Measurements from ENCODE around the gene RSAD1.
"Not testable (repeated sequence)": the region's sequence is repeated elsewhere in the genome, so short reads cannot be mapped to it uniquely, and the experiment has no call there.

Gene RSAD1

GRCh38 chr17:50458701-50459676 lies 19.7 kb upstream of the RSAD1 start:
- no peak for DNase-seq

DNA sequence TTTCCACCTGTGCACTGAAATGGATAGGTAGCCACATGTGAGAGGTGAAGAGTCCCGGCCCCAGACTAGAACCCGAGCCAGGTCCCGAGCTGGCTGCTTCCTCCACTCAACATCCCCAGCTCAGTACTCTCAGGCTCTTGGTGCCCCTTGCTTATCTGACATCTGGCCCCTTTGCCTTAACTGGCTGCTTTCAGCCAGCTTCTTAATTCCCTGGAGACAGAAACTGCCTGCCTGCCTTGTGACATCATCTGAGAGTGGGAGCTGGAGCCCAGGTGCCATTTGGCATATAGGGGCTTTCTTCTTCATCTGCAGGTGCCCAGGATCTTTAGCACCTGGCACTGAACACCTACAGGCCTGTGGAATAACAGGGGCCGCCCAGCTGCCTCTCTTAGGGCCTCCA lies 18.9 kb upstream of the RSAD1 start:
- DNase-seq, result no peak

GRCh38 chr17:50460831-50461526 lies 17.7 kb upstream of the RSAD1 start:
- DNase-seq, result no peak

DNA sequence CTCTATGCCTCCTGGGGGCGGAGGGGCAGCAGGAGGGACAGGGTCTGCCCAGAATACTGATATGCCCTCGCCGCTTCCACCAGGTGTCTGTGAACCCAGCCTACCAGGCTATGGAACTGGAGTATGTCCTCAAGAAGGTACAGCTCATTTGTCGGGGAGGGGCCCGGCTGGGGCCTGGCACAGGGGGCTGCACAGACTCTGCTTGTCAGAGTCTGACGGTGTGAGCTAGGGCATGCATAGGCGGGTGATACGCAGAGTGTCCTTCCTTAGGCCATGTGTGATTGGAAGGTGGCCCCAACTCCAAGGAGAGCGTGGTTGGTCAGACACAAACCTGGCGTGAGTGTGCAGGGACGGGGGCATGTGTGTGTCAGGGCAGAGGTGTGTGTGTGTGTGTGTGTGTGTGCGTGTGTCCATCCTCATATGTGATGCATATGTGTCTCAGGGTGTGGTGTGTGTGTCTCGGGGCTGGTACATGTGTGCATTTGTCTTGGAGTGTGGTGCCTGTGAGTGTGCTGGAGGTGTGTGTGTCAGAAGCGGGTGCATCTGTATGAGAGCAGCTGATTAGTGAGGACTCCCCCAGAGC lies 17.0 kb upstream of the RSAD1 start:
- DNase-seq, result no peak

- no peak for DNase-seq
Measured at GRCh38 chr17:50462446-50462845, 16.2 kb upstream of the RSAD1 start.

DNA sequence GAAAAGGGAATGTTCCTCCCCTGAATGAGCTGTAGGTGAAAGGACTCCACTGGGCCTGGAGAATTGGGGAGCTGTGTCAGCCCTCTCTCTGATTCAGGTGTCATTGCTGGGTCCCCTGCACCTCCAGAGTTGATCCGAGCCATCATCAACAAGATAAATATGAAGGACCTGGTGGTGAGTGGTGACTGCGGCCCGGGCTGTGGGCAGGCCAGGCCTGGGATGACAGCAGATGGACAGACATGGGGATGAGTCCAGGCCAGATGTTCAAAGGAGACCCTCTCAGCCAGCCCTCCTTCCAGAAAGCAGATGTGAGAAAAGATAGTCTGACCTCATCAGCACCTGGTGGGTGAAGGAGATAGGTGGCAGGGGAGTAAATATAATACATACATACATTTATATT lies 14.5 kb upstream of the RSAD1 start:
- DNase-seq, result no peak

GRCh38 chr17:50464736-50465135 lies 13.9 kb upstream of the RSAD1 start:
- no peak for DNase-seq

GRCh38 chr17:50465171-50465570 lies 13.5 kb upstream of the RSAD1 start:
- DNase-seq, result no peak

DNA sequence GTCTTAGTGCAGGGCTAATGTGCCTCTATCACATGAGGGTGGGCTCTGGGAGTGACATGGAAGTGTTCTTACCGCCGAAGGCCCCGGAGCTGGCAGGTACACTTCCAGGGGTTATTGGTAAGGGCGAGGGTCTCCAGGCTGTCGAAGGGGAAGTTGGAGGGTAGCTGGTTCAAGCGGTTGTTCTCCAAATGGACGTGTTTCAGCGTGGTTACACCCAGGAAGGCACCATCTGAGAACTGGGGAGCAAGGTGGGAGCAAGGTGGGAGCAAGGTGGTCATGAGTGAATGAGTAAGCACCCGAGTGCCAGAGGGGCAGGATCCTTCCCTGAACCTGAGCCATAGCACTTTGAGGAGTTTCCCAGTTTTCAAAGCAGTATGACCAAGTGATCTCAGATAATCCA lies 13.0 kb upstream of the RSAD1 start:
- no peak for DNase-seq

GRCh38 chr17:50466371-50467113 lies 12.1 kb upstream of the RSAD1 start:
- DNase-seq, result no peak

DNA sequence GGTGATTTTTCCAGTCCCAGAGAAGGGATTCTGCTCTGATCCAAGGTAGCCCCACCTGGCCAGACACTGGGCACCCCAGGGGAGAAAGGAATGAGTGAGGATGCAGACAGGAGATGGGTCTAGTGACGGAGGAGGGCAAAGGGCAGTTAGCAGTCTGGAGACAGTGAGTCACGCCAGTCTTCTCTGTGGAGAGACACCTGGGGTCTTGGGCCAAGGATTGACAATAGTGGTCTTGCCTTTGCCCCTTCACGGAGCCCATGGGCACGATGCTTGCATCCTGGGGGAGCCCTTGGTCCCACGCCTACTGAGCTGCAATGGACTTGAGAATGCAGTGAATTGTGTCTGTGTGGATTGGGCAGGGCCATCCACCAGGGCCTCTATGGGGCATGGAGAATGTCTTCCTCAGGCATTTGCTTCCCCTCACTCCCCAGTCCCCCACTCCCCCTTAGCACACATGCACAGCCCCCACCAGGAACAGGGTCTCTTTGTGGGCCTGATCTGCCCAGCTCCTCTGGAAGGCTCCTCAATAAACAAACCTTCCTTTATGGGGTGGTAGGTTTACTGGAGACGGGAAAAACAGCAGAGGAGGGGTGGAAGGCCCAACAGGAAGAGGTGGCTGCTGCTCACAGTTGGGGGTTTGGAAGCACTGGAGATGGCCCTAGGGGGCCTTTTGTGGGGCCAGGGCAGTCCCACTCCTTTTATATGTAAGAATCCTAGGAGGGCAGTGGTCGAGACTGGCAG lies 11.4 kb upstream of the RSAD1 start:
- DNase-seq, result no peak

- DNase-seq, result no peak
Measured at GRCh38 chr17:50467855-50468303, 10.8 kb upstream of the RSAD1 start.

DNA sequence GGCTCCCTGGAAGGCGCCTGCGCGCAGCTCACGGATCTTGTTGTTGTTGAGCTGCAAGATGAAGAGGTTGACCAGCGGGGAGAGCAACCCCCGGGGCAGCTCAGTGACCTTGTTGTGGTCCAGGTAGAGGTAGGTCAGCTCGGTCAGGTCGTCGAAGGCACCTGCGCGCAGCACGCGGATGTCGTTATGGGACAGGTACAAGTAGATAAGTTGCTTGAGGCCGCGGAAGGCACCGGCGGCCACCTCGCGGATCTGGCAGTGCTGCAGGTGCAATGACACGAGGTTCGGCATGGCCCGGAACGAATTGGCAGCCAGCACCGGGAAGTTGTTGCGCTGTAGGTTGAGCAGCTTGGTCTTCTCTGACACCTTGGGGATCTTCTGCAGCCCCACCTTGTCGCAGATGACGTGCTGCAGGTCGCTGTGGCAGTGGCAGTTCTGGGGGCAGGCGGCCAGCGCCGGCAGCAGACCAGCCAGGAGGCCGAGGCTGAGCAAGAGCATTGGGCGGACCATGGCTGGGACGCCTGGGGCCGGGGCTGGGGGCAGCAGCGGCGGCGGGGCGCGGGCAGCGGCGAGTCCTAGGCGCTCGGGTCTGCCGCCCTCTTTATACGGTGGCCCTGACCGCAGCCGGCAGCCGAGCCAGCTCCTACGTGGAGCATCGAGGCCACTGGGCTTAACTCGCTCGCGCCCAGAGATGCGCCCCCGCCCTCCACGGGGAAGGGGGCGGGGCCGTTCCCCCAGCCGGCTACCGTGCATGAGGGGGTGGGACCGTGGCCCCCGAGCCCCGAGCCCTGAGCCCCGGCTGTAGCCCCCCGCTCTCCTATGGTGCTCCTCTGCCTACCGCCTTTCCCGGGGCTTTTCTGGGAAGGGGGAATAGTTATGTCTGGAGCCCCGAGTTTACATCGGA lies 10.1 kb upstream of the RSAD1 start, which contains the start of gene CHAD:
Gene CHAD, minus strand, starts transcription at position 577 of the 904 bp plus-strand sequence. Its CDS starts 67 bp downstream, at position 510.
- no peak for DNase-seq

DNA sequence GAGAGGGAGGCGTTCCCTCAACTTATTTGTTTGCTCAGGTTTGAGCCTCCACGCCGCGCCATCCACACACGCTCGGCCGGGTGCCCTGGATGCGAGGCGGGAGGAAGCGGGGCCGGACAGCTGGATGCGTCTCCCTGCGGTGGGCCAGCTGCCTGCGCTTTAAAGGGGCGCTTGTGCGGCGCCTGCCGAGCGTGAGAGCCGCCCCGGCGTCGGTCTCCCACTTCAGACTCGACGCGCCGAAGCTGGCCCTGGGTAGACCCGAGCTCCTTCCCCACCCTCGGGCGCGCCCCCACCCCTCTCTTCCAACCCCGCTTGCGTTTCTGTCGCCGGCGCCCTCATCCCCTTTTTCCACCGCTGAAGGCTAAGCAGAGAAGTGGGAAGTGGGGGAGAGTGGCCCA lies 9.5 kb upstream of the RSAD1 start:
- no peak for DNase-seq

GRCh38 chr17:50469671-50470305 lies 8.9 kb upstream of the RSAD1 start:
- no peak for DNase-seq

GRCh38 chr17:50470426-50470825 lies 8.2 kb upstream of the RSAD1 start:
- no peak for DNase-seq

GRCh38 chr17:50471009-50471905 lies 7.4 kb upstream of the RSAD1 start:
- peak; percentile 76 to 80 for DNase-seq

- no peak for DNase-seq
Measured at GRCh38 chr17:50472286-50472685, 6.4 kb upstream of the RSAD1 start.

- DNase-seq, result not testable (repeated sequence)
Measured at GRCh38 chr17:50472761-50473161, 5.9 kb upstream of the RSAD1 start.
